ENCODE results near the gene CYRIA.

The CYRIA gene

DNA sequence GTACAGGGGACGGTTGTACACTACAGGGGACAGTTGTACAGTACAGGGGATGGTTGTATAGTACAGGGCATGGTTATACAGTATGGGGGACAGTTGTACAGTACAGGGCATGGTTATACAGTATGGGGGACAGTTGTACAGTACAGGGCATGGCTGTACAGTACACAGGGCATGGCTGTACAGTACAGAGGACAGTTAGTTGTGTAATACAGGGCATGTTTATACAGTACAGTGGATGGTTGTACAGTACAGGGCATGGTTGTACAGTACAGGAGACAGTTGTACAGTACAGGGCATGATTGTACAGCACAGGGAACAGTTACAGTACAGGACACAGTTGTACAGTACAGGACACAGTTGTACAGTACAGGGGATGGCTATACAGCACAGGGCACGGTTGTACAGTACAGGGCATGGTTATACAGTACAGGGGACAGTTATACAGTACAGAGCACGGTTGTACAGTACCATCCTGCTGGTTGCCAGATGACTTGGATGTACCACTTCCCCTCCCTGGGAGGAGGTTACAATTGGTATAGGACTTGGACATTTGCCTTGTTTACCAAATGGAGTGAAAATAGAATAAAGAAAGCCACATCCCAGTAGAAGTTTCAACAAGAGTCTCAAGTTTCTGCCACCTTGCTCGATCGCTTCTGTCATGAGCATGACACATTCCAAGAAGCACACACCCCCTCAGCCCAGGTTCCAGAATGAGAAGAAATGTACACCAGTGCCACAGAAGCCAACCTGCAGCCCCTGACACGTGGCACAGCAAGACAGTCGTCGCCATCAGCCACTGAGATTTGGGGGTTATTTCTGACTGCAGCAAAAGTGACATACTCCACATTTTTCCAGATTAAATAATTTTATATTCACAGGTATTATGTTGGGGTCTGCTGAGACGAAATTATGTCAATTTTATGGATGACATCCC, 16.0 kb downstream of the CYRIA start:
- no peak for DNase-seq

DNA sequence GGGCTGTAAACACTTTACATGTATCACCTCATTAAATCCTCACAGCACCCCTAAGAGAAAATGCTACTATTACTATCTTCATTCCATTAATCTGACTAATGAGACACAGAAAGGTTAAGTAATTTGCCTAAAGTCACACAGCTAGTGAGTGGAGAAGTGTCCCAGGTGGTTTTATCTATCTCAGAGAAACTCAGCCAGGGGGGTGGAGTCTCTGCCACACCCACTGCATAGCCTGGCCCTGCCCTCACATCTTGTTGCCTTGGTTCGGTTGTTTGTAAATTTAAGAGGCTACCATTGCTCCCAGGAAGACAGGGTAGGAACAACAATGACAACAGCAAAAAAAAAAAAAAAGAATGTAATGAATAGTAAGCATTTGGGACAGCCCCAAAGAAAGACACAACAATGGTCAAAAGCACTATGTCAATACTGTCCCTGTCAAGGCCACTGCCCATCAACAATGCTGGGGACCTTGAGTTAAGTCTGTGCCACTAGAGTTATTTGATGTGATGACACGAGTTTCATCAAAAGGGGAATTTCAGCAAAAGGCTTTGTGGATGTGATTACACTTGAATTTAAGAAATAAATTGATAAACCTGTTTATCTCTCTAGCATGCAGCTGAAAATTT, 17.5 kb downstream of the CYRIA start:
- DNase-seq = no peak

DNA sequence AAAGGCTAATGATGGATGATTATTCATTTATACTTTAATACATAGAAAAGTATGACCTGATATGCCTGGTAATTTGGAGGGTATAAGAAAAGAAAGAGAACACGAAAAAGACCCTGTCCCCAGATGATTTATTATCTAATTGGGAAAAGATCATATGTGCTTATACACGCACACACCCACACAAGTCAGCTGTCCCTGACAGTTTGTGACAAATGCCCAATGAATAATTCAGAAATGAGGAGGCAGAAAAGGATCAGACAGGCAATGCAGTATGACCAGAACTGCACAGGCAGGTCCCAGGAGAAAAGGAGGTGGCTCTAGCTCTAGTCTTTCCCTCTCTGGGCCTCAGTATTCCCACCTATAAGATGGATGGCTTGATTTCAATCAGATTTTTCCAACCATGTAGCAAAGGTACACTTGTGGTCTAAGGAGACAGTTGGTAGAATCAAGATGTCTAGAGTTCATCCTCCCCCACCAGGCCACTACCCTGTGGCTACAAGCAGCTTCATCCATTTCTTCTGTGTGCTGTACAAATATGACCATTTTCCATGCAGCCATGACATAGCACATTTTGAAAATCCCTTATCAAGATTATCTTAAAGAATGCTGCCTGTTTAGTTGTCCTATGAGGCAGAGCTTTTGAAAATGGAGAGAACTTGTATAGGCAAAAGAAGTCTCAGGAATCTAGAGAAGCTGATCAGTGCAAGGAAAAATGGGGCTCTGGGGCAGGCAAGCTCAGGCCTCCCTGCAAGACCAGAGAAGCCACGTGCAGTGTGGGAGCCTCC, 19.7 kb downstream of the CYRIA start:
- DNase-seq = no peak

DNA sequence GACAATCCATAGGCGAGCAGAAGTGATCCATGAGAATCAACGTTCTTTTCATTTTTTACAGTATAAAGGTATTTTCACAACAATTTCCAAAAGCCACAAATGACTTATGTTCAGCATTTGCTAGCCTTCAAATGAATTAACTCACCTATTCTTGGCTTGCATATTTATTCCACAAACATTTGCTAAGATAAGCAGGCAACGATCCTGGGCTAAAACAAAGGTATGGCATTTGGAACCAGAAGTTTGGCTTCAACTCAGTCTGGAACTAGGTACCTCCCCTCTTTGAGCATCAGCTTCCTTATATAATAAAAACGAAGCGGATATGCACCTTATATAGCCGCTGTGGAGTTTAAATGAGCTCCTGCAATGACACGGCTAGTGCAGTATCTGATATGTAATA, 20.5 kb downstream of the CYRIA start:
- no peak for DNase-seq

DNA sequence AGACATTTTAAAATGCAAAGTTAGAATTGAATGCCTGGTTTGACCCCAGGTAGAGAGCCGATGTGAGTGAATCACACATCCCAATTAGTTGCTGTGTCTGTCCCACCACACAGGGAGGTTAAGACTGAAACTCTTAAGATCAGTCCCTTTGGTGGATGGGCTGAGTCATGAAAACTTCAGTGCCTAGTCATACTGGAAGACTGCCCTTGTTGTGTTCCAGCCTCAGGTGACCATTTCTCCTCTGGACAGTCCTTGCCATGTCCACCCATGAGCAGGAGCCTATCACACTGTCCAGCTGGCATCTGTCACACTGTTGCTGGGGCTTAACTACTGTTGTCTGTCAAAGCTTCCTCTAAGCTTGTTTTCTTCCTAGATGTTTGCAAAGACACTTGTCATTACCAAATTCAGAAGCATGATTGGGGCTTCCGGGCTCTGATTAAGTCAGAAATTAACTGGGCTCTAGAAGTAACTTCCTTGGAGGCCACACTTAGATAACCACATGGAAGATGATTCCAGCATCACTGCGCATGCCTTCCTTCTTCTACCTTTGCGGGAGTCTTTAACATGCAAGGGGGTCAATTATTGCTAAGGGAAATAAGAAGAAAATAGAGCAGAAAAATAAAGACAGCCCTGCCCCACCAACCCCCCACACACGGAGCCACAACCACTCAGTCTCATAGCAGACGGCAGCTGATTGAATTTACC, 21.3 kb downstream of the CYRIA start:
- no peak for DNase-seq

DNA sequence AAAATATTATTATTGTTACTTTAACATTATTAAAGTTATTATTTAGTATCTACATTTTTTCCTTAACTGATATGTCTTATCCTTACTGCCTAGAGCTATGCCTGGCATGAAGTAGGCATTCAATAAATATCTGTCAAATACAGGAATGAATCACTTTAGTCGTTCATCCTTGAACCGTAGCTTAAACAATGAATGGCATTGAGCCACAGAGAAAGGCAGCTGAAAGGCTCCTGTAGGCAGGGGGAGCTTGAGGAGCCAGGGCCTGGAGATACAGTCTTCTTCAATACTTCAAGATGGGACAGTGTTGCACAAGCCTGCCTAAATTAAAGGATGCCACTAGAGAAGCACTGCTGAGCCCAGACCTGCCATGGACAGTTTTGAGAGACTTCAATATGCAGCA, 22.5 kb downstream of the CYRIA start:
- no peak for DNase-seq

DNA sequence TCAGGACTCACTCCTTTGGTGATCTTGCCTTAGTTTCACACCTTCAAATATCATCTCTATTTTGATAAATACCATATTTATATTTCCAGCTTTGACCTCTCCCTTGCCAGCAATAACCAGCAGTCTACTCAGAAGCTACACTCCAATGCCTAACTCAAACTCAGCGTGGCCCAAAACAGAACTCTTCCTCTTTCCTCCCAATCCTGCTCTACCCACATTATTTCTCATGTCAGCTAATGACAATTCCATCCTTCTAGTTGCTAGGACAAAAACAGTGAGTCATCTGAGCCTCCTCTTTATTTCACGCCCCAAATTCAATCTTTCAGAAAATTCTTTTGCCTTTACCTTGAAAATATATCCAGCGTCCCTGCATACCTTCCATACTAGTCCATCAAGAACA, 23.5 kb downstream of the CYRIA start:
- no peak for DNase-seq

DNA sequence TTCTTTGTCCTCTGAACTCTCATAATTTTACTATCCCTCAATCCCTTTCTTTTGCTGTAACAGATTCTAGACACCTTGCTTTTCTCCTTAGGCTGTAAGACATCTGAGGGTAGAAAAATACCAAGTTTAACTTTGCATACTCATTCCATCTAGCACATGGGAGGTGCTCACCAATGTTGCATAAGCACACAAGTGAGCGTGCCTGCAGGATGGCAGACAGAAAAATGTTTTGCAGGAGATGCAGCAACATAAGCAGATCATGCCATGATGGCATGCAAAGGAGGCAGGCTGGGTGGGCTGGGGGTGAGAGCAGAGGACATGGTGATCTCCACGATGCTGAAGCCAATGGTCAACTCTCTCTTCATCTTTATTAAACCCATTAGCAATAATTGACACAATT, 24.1 kb downstream of the CYRIA start:
- no peak for DNase-seq

DNA sequence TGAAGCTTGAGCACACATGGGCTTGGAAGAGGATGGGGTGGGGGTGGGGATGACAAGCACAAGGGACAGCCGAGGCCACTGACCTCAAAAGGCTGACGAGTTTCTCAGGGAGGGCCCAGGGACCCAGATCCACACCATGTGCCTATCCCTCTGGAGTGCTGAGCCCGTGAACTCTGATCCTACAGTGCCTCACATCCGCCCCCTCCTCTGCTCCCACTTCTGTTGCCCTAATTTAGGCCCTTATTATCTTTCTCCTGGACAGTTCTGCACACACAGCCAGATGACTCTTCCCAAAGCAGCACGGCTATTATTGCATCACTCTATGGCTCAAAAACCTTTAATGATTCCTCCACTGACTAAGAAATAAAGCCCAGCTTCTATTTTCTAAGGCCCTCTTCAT, 24.8 kb downstream of the CYRIA start:
- DNase-seq = no peak

DNA sequence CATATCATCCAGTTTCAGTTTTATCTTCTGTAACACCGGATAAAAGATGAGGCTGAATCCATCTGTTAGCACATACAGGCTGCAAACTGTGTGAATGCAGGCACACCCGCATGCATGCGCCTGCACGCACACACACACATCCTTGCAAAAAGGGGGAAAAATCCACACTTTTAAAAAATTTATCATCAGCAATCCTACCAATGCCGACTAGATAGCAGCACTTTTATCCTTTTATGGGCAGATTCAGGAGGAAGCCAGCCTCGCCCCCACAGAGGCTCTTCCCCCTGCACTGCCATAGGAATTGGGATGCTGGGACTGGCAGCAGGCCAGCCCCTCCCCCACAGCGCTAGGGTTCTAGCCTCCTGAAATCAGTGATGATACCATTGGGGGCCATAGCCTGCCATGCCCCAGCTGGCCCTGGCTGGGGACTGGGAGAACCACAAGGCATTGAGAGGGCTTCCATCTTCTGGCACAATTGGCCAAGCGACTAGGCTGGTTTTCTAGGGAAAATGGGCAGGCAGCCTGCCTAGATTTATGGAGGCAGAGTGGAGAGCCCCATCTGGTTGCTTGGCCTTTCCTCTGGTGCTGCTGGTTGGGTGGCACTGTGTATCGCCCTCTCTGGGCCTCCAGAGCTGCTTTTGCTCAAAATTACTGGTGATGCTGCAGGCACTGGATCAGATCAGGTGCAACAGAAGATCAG, 25.5 kb downstream of the CYRIA start:
- no peak for DNase-seq

DNA sequence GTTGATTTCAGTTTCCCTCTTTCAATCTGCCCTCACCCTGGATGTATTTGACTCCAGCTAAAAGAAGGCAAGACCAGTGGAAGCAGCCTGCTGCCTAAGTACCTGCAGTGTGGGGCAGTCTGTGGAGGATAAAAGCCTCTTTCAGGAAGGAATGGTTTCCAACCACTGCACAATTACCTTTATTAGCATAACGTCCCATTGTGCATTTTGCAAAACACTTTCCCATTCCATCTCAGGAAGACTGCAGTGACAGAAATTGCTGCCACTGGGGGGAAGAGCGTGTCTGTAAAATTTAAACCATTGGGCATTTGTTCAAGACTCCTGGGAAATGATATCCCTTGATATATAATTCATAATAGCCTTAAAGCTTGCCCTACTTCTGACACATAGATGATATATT, 26.2 kb downstream of the CYRIA start:
- no peak for DNase-seq

DNA sequence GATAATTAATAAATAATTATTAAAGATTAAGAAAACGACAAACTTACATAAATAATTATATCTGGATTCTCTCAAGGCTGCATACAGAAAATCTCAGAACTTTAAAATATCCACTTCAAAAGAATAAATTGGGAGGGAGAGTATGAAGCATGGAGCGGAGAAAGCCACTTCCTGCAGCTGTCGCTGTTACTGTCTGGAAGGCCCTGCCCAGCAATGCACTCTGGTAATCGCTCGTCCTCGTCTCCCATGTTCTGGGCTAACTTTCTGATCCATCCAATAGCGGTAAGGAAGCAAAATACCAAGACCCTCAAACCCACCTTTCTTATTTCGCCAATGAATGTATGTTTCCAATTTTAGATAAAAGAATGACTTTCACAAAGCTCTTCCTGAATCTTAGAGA, 26.7 kb downstream of the CYRIA start:
- DNase-seq = no peak

DNA sequence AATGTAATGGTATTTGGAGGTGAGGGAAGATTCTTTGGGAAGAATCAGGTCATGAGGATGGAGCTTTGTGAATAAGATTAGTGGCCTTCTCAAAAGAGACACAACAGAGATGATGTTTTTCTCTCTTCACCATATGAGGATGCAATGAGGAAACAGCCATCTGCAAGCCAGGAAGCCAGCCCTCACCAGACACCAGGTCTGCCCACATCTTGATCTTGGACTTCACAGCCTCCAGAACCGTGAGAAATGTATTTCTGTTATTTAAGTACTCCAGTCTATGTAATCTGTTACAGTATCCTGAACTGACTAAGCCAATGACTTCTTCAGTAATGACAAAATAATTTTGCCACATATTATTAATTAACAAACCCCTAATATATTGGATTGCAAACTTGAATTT, 28.3 kb downstream of the CYRIA start:
- no peak for DNase-seq

DNA sequence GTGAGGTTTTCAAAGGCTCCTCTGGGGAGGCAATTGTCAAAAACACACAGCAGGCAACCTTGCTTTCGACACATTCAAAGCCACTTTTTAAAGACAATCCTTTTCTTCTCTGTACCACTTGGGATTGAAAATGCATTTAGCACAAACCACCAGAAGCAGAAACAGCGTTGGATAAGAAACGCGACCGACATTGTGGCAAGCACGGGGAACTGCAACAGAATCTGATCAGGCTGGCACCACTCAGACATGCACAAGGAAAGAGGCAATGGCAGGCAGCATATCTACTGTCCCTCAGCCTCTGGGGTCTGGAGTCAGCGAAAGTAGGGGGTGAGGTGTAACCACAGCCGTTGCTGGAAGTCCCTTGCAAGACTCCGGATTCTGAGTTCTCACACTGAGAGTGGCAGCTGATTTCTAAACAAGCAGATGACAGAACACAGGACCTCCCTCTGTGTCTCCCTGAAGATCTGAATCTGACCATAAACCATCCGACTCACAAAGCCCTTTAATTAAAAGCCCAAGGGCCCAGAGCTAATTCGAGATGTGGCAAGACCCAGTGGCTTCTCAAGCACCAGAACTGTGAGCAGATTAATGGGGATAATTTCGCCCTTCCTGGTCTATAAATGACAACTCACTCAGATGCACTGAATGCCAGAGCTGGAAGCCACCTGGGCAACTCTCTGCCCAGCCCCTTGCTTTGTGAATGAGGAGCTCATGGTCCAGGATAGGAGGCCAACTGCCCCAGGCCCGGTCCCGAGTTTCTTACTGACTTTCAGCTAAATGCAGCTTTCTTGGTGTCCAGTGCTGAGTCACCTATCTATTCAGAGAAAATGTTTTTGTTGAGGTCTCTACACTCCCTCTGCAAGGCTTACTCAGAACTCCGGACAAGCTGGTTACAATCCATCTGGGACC, 29.6 kb downstream of the CYRIA start:
- DNase-seq = no peak

DNA sequence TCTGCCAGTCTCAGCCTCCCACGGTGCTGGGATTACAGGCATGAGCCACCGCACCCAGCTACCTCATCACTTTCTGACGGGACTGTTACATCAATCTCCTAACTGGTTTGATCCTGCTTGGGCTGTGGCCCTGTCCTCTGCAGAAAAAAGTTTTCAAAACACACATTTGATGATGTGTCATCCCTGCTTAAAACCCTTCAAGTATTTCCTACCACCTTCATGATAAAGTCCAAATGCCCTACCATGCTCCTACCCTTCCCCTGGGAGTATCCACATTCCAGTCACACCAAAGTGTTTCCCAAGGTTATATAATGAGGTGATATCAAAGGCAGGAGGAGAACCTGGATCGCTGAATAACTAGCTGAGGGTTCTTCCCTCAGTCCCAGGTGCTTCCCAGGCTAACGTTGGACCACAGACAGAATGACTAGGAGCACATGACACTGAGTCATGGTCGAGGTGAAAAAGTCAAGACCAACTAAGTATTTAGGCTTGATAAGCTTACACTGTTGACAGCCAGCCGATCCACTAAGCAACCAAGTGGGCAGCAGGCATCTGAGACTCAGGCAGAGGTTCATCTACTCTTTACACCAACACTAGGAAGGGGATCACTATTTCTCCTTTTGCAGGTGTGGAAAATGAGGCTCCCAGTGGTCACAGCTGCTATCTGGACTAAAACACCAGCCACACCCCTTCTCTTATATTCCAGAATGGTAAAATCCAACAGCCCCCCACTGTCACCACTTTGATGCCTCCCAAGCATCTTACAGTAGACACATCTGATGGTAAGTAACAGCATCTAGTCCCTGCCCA, 31.8 kb downstream of the CYRIA start:
- DNase-seq = no peak

DNA sequence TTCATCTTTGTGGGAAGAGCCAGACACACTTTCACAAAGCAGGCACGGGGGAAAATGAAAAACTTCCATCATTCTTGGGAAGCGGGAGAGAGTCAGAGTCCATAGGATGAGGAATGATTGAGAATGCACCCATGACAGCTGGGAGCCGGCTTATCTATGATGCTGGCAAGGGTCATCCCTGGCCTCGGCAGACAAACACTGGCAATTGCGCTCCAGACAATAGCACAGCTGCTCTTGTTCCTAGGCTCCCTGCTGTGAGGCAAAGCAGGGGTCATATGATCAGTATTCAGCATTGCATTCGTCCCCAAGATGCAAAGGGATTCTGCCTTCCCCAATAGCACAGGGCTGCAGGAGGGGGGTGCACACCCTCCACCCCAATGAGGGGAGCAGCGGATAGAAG, 33.0 kb downstream of the CYRIA start:
- no peak for DNase-seq

DNA sequence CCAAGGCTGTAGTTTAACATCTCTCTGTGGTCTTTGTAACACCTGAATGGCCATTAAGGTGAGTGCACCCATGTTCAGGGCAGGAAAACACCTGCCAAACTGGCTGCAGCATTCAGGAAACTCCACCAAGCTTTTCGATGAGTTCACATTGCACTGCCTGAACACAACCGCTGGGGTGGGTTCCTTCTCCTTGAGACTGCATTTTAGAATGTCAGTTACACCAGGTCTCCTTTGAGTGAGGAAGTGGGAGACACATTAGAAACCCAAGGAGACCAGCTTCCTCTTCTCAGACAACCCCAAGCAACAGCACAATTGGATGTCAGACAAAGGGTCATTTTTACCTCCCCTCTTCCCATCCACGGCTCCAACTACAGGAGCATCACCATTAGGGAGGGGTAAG, 35.2 kb downstream of the CYRIA start:
- no peak for DNase-seq

DNA sequence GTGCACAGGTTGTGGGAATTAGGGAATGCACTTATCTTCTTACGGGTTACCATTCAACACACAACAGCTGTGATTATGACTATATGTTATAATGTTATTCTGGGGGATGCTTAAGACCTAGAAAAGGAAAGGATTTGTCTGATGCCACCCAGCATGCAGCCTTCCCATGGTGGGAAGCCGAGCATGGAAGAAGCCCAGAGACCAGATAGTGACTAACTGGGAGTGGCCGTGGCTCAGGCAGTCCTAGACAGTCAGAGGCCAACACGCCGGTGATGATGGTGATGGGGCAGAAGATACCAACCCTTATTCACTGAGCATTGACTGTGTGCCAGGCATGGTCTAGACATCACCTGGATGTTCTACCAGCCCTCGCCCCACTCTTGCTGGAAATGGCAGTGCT, 35.9 kb downstream of the CYRIA start:
- DNase-seq = no peak

DNA sequence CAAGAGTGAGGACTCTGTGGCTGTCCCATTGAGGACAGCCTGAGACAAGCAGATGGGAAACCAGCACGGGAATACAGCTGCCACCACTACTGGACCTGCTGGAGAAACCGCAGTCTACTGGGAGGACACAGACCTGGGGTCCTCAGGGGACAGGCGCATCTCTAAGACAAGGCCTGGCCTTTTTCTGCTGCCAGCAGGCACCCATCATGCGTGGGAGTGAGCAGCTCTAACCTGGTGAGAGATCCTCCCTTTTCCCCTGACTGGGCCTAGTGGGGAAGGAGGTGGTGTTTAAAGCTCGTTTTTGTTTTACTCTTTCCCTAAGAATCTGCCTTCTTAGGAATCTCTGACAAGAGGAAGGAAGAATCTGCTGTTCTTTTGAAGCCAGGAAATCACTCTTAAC, 36.6 kb downstream of the CYRIA start:
- DNase-seq = no peak

DNA sequence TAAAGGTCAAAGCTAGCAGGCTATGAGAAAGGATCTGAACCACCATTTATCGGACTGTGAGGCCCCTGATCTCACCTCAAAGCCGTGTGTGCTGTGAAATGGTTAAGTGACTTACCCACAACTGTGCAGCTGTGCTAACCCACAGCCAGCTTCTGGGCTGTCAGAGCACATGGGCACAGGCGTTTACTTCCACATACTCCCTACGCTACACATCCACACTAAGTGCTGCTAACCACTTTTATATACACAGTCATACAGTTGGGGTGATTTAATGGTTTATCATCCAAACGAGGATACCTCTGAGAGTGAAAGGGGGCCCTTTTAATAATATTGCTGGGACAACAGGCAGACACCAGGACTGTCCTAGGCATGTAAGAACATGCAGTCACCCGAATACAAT, 37.3 kb downstream of the CYRIA start:
- DNase-seq = no peak

All from T-helper 9 cell (primary cell).